HG03060 (cell line): ENCODE data around the gene GGA1.
A peak's percentile ranks its signal among the peaks of the same experiment; 100 is the strongest.

ENCODE experiments used
- ATAC-seq: cut with Tn5 transposase; IDR thresholded peaks from one replicate; pipeline ENCODE4 v1.9.1; 2021; ENCODE audit warnings: low read depth, moderate number of reproducible peaks; ENCODE audit not compliant: unreplicated experiment

Gene GGA1

GRCh38 chr22:37628830-37629229 lies 20.2 kb downstream of the GGA1 start:
- ATAC-seq, result no peak

GRCh38 chr22:37629928-37630327 lies 21.3 kb downstream of the GGA1 start:
- no peak for ATAC-seq

- ATAC-seq, result no peak
Measured at GRCh38 chr22:37630839-37631435, 22.3 kb downstream of the GGA1 start.

GRCh38 chr22:37631448-37632173 lies 23.0 kb downstream of the GGA1 start:
- no peak for ATAC-seq

- no peak for ATAC-seq
Measured at GRCh38 chr22:37632174-37633088, 23.8 kb downstream of the GGA1 start.

- ATAC-seq, result peak; percentile 74
Measured at GRCh38 chr22:37633089-37633624, 24.5 kb downstream of the GGA1 start.

GRCh38 chr22:37633625-37634416 lies 25.2 kb downstream of the GGA1 start:
- ATAC-seq, result peak; percentile 27

- ATAC-seq, result no peak
Measured at GRCh38 chr22:37634417-37634924, 25.8 kb downstream of the GGA1 start.

GRCh38 chr22:37635157-37635556 lies 26.5 kb downstream of the GGA1 start:
- no peak for ATAC-seq

GRCh38 chr22:37636186-37636948 lies 27.7 kb downstream of the GGA1 start:
- no peak for ATAC-seq

GRCh38 chr22:37636949-37637273 lies 28.3 kb downstream of the GGA1 start:
- no peak for ATAC-seq

- ATAC-seq, result no peak
Measured at GRCh38 chr22:37638391-37639069, 29.9 kb downstream of the GGA1 start.

- ATAC-seq, result no peak
Measured at GRCh38 chr22:37639070-37639760, 30.6 kb downstream of the GGA1 start, which contains the start of gene SH3BP1. Gene SH3BP1 (plus strand): TSS chr22:37639669. CDS start chr22:37639788, 119 bp downstream.

- no peak for ATAC-seq
Measured at GRCh38 chr22:37639771-37640590, 31.3 kb downstream of the GGA1 start.

- ATAC-seq, result no peak
Measured at GRCh38 chr22:37640591-37641560, 32.2 kb downstream of the GGA1 start.

- no peak for ATAC-seq
Measured at GRCh38 chr22:37641561-37641949, 32.9 kb downstream of the GGA1 start.
